MV-4-11 (cell line): Measurements from ENCODE around the gene CABYR.
A peak's percentile ranks its signal among the peaks of the same experiment; 100 is the strongest.

Experiments used
- DNase-seq: peaks from one replicate; lab custom pipeline; 2025; lab: John Stamatoyannopoulos, UW

Gene CABYR, protein sequence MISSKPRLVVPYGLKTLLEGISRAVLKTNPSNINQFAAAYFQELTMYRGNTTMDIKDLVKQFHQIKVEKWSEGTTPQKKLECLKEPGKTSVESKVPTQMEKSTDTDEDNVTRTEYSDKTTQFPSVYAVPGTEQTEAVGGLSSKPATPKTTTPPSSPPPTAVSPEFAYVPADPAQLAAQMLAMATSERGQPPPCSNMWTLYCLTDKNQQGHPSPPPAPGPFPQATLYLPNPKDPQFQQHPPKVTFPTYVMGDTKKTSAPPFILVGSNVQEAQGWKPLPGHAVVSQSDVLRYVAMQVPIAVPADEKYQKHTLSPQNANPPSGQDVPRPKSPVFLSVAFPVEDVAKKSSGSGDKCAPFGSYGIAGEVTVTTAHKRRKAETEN

DNA sequence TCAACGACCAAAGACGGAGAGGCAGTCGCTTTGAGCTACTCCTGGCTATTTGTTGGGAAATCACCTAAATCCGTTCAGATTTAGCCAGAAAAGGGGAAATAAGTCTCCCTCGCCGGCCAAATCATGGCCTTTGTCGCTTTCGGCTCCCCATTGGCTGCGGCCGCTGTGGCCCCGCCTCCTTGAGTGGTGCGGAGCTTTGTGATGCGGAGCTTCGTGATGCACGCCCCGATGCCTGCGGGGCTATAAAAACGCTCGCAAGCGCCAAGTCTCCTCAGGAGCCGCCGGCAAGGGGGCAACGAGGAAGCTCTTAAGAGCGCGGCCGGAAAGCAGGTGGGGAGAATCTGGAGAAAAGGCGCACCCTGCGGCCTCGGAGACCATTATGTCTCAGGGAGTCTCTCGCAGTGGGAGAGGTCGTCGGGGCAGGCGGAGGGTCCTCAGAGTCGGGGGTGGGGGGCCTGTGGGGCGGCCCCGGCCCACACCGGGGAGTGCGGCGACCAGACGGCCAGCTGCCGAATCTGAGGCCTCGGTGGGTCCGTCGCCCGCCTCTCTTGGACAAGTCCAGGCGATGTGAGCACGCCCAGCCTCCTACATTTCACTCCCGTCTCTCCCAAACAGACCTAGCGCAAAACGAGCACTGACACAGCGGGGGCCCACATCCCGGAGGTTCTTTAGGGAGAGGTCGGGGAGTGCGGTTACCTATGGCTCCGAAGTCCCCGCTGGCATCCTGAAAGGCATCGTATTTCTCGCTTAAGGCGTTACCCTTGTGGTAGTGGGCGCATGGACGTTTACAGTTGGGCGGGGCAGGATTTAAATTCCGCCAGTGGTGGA is at the start of gene CABYR:
CABYR (plus strand) TSS at position 274 of the 828 bp plus-strand sequence. CDS start 4,053 bp downstream, outside the sequence.
- peak; percentile 85 for DNase-seq

DNA sequence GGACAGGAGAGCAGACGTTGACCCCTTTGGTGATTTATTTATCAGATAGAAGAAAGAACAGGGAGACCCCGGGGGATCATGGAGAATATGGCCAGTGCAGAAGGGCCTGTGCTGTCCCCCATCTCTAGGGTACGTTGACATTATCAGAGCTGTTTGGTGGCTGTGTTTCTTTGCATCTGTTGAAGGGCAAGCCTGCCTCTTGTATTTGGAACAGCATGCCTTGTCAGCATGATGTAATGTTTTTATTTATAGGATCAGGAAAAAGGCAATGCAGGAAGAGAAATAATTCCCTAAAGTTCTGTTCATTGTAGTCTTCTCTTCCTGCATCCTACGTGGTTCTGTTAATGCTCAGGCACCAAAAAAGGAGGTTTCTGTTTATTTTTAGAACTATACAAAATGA is 49.8 kb upstream of the CABYR start:
- DNase-seq = no peak

DNA sequence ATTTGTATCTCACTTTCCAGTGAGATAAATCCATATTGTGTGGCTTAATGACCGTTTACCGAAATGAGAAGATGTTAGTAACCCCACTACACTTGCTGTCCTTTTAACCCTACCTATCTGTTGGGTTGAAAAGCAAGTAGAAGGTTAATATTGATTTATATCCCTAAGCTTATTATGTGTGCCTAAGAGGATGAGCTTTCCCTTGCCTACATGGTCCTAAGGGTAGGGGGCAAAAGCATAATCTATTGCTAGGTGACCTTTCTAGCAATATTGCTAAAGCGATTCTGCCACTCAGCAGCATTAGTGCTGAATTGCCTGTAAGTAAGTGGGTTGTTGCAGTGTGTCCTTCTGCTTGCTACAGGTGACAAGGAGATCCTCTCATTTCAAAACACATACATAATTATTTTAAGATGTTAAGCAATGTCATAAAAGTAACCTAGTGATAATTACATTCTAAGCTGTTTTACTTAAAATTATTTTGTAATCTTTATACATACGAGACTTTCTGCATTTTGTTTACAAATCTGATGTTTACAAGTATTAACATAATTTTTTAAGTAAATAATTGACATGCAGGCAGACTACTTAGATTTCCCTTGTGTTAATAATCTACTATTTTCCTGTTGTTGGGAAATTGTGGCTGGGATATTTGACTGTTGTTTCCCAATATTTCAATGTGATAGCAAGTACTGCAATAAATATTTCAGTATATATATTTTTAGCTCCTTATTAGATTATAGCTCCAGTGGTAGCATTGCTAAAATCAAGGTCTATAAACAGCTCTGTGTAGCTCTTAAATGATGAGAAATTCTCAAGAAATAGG is 49.1 kb upstream of the CABYR start:
- no peak for DNase-seq

DNA sequence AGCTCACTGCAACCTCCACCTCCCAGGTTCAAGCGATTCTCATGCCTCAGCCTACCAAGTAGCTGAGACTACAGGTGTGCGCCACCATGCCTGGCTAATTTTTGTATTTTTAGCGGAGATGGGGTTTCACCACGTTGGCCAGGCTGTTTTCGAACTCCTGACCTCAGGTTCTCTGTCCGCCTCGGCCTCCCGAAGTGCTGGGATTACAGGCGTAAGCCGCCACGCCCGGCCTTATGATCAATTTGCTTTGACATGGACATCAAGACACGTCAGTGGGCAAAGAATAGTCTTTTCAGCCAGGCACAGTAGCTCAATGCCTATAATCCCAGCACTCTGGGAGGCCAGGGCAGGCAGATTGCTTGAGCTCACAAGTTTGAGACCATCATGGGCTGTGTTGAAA is 48.0 kb upstream of the CABYR start:
- no peak for DNase-seq

DNA sequence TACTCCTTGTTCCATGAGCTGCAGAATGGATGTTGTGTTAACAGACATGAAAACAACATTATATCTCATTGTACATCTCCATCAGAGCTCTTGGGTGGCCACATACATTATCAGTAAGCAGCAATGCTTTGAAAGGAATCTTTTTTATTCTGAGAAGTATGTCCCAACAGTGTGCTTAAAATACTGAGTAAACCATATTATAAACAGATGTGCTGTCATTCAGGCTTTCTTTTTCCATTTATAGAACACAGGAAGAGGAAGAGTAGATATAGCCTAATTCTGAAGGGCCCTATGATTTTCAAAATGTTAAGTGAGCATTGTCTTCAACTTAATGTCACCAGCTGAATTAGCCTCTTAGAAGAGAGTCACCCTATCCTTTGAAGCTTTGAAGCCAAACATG is 44.3 kb upstream of the CABYR start:
- DNase-seq = peak; percentile 70

DNA sequence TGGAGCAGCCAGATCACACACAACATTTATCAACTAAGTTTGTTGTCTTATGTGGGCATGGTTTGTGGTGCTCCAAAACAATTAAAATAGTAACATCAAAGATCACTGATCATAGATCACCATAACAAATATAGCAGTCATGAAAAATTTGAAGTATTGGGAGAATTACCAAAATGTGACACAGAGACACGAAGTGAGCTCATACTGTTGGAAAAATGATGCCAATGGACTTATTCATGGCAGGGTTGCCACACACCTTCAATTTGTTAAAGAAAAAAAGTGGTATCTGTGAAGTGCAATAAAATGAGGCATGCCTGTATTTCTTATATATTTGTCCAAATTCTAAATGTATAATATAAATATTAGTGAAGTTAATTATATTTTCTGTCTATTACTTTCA is 42.9 kb upstream of the CABYR start:
- no peak for DNase-seq

DNA sequence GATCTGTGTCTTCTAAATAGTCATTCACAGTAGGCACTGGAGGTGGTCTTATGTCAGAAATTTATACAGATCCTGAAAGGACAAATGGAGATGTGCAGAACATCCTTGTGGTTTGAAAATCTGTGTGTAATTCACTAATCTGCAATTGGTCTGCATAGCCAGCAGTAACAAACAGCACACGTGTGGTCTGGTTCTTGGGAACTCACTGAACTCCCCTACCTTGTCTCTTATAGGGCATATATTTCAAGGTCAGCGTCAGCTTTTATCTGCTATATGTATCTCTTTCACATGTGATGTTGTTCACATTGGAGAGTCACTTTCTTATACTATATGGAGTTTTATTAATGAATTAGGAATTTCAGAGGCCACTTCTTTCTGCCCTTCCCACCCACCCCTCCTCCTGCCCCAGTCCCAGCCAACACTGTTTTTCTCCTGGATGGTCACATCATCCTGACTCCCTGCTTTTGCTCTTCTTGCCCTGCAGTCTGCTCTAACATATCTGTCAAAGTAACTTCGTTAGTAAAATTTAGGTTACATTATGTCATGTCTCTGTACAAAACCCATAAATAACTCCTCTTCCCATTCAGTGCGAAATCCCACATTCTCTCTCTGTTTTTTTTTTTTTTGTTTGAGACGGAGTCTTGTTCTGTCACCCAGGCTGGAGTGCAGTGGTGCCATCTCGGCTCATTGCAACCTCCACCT is 35.4 kb upstream of the CABYR start:
- DNase-seq = no peak

DNA sequence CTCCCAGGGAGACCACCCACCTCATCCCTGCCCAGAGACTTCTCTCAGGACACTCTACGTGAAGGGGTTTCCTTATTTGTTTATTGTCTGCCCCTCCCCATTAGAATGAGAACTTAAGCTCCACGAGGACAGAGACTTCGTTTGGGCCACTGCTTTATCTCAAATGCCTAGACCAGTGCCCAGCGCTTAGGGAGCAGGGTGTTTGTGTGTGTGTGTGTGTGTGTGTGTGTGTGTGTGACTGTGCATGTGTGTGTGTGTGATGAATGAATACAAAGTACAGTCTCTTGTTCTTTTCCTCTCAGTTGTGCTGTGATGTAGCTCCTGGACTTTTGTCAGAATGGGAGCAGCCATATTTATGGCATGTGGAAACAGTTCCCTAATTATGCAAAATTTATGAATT is 34.4 kb upstream of the CABYR start:
- no peak for DNase-seq

DNA sequence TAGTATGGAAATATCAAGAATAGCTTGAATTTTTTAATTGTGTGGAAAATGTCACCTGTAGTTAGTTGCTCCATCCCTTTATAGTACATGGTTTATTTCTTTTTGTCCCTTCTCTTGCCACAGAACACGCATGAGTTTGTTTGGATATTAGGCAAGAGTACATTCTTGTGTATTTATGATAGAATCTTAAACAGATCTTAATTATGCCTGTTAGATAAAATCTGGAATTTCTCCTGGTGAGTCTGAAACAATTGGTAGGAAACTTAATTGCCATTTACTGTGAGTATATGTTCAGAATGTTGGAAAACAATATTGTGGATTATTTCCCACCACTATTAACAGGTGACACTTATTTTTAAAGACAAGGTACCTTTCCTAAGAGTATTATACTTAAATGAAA is 30.2 kb upstream of the CABYR start:
- DNase-seq = no peak

DNA sequence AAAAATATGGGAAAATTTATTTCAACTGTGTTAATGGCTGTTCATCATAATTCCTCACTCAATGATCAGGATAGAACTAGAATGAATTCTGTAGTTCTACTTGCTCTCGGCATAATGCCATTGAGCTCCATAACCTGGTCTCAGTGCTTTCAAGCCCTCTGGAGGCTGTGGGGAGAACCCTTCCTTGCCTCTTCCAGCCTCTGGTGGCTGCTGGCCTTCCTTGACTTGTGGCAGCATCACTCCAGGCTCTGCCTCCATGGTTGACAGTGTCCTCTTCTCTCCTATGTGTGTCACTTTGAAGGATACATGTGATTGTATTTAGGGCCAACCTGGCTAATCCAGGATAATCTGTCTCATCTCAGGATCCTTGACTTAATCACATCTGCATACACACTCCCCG is 26.9 kb upstream of the CABYR start:
- DNase-seq = no peak

DNA sequence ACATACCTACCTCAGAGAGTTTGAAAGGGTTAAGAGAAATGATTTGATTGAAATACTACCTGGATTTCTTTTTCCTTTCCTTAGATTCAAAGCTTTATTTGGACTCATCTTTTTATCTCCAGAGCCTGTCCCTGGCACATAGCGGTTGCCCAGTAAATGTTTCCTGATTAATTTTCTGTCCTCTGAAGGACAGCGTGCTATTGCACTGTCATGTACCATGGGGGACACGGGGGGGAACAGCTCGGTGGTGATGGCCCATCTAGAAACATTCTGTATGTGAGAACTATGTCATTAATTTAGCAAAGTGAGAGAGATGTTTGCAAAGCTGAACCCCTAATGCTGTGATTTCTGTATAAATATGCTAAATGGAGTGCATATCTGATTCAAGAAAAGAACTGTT is 26.4 kb upstream of the CABYR start:
- no peak for DNase-seq

DNA sequence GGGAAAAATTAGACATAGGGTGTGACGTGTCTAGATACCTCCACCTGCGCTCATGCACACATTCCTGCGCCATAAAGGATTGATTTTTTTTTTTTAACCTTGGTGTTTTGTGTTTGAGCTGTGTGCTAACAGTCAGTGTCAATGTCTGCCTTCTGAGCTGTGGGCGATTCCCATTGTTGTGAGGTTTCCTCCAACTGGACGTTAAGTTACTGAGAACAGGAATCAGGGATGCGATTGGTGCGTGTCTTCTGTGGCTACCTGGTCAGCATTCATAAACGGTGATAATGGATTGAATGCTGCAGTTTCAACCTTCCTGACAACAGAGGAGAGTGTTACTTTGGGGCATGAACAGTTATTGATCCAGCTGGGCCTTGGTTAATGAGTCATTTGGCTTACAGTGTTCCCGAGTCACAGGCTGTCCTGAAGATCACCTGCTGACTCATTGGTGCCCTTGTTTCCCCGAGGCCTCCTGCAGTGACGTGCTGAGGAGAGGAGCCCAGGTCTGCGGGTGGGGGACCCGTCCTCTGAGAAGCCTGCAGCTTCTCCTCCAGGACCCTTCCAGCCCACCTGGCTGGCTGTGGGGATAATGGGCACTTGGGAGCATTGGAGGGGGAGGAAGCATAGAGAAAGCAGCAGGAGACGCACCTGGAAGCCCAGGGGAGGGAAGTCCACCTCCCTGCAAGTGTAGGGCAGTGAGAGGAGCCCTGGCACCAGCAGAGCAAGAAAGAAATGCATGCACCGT is 25.8 kb upstream of the CABYR start:
- no peak for DNase-seq

DNA sequence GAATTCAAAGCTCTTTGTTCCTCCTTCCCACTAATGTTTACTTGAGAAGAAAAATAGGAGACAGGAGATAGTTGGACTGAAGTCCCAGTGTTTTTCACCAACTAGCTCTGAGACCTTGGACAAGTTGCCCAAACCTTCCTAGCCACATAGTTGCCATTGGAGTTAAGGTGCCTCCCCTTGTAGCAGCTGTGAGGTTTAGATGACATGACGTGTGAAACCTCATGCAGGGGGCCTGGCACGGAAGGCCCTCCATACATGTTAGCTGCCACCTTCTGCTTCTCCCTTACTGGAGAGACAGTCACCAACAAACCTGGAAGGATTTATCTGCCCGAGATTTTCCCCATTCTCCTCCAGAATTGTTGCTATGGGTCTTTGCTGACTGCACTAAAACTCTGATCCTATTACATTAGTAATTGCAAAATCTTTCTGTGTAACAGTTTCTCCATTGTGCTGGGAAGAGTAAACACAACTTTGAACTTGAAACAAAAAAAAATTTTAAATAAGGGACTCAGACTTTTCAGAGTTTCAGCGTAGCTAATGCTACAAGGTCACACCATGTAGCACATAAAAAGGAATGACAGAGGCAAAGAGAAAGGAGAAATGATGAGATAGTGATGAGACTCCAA is 23.8 kb upstream of the CABYR start:
- DNase-seq = no peak

DNA sequence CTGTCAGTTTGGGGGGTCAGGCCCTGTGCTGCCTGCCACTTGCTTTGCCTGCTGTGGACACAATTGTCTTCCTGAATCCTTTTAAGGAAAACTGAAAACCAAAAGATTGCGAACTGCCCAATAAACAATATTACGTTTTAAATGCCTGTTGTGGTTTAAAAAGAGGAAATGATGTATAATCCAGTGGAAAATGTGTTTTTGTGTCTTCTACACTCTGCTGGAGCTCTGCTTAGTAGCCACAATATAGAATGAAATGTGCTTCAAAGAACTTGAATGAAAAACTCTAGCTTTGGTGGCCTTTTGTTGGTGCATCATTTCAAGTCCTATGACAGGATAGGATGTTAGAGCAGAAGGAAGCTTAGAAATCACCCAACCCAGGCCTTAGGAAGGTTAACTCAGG is 23.2 kb upstream of the CABYR start:
- DNase-seq = peak; percentile 83

DNA sequence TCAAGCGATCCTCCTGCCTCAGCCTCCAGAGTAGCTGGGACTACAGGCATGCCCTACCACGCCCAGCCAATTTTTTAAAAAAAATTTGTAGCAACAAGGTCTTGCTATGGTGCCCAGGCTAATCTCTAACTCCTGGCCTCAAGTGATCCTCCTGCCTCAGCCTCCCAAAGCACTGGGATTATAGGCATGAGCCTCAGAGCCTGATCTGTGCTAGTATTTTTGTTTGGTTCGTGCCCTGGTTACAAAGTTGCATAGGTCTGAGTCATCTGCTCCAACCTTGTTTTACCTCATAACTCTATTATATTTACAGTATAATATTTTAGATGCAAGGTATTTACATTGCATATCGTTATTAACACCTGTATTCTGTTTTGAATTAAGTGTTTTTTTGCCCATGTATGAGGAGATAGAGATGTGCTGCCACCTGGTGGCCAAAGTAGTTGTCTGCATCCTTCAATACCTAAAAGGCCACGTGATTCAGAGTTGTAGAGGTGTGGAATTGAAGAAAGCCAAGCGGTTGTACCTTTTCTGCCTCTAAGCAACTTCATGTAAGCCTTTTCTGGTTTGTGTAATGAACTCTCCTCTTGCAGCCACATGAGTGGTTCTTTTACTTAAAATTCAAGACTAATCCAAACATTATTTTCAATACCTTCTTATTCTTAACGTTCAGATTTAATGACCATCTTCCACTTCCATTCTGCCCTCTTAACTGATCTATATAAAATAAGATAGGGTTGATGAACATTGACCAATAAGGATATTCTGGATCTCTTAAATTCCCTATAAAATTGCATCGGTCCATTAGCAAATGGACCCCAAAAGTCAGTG is 19.9 kb upstream of the CABYR start:
- peak; percentile 59 for DNase-seq

DNA sequence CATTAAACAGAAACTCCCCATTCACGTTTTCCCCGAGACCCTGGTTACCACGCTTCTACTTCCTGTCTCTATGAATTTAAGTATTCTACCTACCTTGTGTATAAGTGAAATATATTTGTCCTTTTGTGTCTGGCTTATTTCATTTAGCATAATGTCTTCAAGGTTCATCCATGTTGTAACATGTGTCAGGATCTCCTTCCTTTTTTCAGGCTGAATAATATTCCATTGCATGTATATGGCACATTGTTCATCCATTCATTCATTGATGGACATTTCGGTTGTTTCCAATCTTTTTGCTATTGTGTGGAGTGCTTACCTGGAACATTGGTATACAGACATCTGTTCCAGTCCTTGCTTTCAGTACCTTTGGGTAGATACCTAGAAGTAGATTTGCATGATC is 18.2 kb upstream of the CABYR start:
- no peak for DNase-seq

DNA sequence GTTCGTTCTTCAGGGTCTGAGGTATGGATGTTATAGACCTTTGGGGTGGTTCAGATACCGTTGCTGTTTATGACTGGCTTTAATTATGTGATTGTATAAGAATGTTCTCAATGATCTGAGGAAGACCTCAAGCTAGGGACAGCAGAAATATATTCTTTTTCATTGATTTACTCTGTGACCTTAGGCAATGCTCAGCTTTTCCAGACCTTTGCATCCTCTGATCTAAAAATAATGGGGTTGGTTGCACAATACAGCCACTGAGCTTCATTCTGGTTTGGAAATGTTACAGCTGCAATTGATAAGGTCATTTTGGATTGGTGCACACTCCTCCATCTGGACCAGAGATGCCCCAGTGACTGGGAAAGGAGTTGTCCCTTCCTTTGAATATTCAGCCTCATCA is 17.2 kb upstream of the CABYR start:
- peak; percentile 2 for DNase-seq

DNA sequence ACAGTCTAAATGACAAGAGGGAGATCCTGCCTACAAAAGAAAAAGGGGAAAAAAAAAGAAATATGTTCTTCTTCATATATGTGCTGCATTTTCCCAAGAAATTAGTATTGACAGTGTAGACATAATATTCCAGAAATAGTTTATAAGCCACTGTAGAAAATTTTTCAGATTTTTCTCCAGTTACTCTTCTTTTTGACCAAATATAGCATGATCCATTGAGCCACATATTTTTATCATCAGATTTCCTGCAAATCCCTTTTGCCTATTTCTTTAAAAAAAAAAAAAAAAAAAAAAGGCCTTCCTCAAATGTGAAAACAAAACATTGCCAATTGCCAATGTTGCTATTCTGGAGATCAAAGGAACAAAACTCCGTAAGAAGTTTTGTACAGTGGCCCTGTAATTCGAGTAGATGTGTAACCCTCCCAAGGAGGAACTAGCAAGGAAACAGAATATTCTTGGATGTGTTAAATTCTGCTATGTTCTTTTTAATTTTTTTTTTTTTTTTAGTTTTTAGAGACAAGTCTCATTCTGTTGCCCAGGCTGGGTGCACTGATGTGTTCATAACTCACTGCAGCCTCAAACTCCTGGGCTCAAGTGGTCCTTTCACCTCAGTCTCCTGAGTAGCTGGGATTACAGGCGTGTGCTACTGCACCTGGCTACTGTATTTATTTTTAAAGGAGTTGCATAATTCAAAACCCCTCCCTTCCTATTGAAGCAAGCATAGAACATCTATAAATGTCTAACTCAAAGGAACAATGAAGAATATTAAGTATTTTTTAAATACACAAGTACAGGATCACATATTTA is 12.5 kb upstream of the CABYR start:
- DNase-seq = no peak

DNA sequence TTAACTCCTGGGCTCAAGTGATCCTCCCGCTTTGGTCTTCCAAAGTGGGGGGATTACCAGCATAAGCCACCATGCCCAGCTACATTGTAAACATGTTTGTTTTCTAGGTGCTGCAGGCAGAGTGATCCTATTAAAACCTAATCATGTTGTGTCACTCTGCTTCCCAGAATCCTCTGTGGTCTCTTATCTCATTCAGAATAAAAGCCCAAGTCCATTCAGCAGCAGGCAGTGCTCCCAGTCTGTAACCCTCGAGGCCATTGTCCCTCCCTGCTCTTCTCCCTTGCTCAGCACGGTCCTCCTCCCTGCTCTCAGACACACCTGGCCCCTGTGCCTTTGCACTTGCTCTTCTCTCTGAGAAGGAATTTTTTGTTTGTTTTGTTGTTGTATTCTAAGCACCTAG is 11.1 kb upstream of the CABYR start:
- DNase-seq = no peak
